Embryonic facial prominence (tissue), 1 donor: ENCODE measurements around the gene SLC38A8.

Source experiments
- DNase-seq: peaks from one replicate; pipeline ENCODE4 v3.0.0-alpha.2; 2016; ENCODE audit errors: extremely low spot score

SLC38A8 gene

DNA sequence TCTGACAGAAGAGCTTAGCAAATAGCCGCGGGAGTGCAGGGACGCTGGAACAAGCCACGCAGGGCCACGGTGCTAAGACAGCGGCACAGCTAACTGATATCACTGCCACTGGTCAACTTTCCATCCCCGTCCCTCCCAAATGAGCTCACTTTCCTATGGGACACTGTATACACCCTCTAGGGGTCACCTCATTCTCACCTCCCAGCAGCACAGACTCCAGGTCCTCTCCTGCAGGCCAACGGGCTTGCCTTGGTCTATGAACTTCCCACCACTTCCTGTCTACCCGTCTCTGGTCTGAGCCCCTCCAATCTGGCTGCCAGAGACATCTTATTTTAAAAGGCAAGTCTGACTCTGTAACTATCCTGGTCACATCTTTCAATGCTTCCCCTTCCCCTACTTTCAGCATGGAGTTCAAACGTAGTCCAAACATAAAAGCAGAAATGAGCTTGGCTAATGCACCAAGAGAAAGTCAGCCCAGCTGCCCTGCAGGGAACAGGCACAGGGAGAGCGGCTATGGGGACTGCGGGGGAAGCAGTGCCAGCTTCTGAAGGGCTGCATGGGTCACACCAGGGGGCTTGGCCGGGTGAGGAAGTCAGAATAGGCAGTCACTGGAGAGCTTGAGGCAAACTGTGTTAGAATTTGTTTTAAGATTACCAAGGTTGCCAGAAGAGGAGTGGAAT is 26.3 kb upstream of the SLC38A8 start:
- no peak for DNase-seq

DNA sequence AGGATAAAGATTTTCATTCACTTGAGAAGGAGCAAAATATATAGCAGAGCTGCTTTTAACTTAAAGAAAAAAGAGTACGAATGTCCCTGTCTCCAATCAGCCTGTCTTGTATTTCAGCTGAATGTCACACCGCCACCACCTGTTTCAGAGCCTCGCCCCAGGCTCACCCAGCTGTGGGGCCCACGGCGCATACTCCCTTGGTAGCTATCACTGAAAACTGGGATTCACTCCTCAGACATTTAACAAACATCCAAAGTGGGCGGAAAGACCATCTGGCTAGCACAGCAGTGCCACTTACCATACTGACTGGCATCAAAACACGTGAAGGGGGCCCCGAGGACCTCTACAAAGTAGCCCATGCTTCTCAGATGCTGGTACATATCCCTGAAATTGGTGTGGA is 25.4 kb upstream of the SLC38A8 start:
- no peak for DNase-seq

DNA sequence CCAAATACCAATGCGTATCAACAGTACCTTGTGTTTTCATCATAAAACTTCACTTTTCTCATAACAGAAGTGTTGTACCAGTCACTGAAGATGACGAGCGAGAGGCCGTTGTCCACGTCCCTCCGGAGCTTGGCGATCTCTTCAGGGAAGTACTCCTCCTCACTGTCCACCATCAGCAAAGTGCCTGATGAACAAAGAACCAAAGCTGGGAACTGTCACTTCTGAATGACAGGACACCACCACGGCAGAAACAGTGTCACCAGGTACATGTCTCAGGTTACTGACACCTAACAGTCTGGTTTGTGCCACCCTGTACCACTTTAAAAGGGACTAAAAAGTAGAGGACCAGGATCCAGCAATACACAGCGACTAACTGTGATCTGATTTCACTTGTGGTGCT is 25.0 kb upstream of the SLC38A8 start:
- DNase-seq = no peak

DNA sequence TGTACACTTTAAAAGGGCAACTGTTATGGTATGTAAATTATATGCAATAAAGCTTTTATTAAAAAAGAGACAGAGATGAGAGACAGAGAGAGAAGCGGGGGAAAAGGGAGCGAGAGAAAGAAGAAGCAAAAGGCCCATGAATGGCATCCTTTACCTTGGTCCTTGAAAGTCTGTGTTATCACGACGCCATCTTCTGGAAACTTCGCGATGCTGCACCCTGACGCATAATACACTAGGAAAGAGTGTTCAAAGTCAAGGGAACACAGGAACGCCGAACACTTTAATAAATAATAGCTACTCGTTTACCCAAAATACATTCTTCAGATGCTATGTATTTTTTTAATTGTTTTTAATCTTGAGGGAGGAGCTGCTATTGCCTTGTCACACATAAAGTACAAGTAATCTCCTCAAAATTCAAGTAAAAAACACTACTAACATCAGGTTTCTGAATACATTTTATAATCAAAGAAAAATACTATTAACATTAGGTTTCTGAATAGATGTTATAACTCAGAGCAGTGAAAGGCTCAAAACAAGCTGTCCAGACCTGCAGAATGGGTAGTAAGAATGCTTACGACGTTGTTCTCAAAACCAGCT is 23.0 kb upstream of the SLC38A8 start:
- no peak for DNase-seq

DNA sequence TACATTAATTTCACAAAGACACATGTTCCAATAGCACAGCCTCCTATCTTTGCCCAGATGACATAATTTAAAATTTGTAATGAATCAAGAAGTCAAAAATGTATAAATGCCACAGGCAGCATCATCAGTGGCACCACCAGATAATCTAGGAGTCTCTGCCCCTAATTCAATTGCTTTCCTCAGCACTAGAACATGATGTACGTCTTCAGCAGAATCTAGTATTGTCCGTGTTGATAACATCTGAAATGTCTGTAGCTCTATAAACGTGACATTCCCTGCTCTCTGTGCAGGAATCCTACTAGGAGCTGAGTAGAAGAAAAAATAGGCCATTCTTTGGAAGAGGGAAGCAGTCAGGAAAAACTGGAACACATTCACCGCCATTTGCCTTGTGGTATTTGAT is 21.4 kb upstream of the SLC38A8 start:
- DNase-seq = no peak

DNA sequence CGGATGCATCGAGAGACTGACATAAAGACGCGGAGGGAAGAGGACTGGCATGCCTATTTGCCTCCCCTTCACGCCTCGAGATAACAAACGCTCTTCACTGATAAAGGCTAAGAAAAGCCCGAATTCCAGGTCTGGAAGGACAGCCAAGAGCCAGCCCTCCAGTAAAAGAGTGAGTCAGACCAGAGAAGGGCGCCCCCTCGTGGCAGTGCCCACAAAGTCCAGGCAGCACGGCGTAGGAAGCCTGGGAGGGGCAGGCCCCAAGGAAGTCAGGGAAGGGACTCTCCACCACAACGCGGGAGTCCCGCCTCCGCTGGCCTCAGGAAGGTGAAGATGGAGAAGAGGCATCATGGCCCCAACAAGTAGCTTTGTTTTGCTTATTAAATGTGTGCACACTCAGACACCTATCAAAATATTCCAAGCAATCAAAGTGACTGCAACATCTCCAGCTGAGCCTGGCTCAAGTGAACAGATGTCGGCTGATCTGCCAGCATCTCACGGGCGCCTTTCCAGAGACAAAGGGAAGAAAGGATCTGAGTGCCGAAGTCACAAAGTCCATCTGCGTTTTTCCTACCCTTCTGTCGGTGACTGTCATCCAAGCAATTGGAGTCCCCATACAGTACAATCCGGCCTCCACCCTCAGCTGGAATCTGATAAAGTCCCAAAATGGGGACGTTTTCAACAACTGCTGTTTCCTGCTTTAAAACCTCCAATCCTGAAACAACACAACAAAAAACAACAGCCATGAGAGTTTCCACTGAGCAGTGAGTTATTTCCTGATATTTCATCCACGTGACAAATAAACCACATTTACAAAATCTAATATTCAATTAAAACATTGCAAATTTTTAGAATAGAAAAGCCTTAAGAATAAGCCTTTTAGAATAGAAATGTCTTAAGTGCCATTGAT is 20.4 kb upstream of the SLC38A8 start:
- DNase-seq = no peak

DNA sequence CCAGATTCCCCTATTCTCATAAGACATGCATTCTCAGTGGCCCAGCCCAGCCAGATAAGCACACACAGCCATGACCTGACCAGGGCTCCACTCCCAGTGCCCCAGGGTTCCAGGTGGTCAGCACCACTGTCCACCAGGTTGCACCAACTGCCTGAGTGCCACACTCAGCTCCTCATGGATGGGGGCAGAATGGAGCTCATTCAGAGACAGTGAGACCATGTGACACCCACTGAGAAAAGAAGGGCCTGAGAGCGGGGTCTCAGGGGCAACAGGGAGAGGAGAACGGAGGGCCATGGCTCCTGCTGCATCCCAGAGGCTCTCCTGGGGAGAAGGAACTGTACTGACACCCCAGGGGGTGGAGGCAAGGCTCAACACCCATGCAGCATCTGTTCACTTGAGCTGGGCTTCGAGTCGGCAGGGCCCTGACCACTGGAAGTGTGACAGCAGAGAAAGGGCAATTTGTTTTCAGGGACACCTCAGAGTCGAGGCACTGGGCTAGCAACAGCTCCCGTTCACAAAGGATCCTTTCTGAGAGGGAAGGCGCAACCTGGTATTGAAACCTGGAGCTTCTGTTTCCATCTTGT is 18.7 kb upstream of the SLC38A8 start:
- DNase-seq = no peak

DNA sequence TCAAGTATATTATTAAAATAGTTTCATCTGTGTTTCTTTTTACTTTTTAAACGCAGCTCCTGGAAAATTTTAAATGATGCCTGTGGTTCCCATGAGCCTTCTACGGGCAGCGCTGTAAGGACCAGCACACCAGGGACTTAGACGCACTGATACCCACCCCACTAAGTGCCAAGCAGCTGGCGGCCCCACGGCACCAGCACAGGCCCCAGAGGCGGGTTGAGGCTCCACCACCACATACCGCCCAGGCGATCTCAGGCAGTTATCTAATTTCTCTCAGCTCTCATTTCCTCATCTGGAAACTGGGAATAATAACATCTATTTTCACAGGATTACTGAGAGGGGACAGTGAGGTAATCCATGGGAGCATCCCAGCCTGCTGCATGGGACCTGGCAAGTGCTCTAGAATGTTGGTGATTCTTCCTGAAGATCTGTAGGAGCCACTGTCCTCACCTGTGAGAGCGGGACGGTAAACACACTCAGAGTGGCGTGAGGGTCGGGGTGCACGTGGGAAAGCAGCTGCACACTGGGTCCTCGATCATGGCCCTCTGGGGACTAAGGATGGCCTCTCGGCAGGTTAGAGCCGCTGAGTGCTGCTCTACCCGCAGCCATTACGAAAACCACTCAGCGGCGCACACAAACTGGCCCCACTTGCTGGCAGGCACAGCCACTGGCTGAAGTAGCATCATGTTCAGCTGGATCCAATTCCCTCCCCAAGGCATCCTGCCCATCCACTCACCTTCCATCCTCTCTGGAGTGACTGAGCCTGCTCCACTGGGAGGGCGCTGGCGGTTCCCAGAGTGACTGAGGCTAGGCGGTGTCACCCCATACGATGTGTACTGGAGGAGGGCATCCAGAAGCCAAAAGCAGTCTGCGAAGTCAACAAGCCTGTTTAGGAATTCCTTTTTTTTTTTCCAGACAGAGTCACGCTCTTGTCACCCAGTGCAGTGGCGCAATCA is 17.6 kb upstream of the SLC38A8 start:
- no peak for DNase-seq

DNA sequence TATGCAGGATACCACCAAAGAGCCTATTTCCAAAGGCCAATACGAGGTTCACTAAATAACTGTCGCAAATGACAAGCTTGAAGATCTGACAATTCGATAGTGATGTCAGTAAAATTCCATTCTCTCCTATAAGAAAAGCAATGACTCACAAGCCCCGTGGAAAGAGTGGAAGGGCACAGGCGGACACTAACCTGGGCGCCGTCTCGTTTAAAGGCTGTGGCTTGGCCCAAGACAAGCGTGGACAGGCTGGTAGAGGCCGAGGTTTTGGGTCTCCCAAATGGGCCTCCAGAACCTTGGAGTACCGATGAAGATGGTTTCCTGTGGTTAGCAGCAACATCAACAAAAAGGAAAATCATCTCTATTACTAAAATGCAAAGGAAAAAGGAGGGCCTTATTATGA is 16.5 kb upstream of the SLC38A8 start:
- no peak for DNase-seq

DNA sequence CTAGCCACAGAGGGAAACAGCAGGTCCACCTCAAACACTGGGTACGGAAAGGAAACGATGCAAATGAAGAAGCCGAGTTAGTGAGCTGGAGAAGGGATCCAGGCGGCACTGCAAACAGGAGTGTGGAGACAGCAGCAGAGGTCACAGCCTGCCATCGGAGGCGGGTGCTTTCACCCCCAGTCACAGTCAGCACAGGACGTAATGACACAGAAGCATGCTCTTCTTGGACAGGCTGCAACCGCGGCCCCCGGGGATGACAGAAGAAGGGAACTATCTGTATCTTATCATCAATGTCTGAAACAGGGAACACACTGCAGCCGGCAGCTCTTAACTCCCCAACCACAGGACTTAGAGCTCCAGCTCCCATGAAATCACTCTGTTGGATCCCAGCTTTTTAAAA is 16.1 kb upstream of the SLC38A8 start:
- no peak for DNase-seq

DNA sequence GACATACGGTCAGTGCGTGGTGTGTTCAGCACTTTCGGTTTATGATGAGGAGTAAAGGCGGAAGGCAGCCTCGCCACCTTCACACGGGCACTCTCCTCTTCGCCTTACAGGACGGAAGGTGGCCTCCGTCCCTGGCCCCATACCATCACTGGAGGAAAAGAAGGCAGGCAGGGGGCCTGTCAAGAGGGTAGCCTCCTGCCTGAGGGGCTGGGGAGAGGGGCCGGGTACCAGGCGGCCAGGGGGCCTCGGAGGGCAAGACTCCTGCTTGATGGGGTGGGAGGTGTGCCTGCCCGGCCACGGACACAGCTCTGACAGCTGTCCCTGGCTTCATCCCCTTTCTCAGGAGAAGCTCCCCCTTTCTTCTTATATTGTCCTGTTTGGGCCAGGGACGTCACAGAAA is 15.6 kb upstream of the SLC38A8 start:
- DNase-seq = no peak

DNA sequence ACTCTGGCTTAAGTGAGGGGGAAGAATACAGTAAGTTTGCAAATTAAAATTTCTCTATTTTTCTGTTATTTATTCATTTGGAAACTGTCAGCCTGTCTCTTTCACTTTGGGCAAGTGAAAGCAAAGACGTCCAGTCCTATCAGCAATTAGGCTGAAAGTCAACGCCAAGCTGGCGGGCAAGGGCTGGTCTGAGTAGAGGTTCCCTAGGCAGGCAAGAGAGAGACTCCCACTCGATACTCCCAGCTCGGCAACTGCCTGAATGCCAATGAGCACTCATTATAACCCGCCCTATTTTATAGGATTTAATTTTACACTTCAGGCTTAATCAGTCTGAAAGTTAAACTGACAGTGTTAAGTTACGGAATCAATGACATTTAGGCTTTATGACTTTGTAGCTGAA is 14.3 kb upstream of the SLC38A8 start:
- DNase-seq = no peak

DNA sequence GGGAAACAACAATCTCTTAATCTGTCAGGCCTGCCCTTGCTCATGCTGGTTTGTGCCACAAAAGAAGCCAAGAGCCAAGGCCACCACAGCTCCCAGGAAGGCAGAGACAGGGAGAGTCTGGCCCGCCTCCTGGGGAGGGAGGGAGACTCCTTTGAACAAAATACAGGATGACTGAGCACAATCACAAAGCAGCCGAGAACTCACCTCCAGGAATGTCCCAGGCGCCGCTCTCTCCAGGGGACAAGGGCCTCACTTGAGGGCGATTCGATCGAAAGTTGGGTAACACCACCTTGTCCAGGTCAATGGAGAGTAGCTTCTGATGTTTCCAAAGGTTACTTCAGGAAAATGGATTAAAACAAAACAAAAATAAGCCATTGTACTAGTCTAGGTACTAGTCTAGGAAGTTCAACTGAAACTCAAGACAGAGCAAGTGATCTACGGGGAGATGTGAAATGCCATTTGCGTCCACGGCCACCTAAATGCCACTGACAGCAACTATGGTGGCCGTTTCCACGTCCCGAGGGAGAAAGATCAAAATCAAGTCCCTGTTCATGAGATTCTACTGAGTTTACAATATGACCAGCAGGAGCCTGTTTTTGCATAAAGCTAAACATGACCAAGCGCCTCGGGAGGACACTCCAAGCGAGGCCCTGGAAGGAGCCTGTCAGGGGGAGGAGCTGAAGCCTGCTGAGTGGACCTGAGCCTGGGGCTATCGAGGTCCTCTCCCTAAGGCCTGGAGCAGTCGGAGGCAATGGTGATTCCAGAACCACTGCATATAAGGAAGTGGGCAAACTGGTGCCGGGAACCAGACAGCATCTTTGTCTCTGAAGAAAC is 13.4 kb upstream of the SLC38A8 start:
- DNase-seq = no peak

DNA sequence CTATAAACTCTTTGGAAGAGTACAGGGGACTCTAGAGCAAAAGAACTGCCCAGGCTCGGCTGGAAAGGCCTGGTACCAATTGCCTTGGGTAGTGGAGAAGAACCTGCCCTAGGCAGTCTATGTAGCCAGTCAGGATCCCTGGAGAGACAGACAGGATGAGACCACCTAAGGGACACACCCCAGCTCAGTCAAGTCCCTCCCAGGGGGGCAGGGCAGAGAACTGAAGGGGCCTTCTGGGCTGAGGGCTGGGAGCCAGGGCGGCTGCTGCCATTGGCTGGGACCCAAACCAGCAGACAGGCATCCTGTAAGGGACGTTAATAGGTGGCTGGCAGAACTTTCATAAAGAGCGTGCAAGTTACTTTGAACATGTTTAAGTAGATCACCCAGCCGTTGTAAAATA is 12.8 kb upstream of the SLC38A8 start:
- DNase-seq = no peak

DNA sequence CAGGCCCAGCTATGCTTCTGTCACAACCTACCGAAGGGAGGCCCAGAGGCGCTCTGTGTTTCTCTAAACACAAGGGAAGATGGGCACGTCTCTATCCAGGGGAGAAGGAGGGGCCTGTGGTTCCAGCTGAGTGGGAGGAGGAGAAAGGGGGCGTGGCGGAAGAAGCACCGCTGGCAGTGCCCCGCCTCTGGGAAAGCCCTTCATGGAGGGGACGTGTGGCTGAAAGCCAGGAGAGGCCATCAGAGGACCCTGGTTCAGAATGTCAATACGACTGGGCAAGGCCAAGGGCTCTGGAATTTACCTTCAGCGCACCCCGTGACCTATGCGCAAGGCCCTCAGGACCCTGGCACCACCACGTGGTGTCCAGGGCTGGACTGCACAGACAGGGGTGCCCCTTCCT is 12.3 kb upstream of the SLC38A8 start:
- no peak for DNase-seq

DNA sequence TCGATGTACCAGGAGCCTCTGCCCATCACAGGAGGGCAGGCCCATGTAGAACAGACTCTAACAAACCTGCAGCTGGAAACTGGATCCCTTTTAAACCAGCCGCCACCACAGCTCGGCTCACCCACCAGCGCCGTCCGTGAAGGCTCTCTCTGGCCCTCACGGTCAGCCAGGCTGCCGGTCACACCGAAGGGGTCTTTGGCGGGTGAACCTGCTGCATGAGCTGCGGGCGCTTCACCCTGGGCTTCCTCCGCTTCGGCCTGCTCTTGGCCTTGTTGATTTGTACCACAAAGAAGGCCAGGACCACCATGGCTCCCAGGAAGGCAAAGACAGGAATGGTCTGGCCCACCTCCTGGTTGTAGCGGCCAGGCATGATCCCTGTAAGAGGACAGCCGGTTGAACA is 11.7 kb upstream of the SLC38A8 start:
- DNase-seq = no peak

DNA sequence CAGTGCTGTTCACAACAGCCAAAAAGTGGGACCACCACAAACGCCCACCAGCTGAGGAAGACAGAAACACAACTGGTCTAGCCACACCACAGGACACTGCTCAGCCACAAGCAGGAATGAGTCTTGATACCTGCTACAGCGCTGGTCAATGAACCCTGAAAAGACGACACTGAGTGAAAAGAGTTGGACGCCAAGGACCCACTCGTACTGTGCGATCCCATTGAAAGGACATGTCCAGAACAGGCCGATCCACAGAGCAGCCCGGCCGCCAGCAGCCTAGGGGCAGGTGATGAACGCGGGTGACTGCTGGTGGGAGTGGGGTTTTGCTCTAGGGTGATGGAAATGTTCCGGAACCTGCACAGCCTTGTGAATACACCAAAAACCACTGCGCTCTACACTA is 10.6 kb upstream of the SLC38A8 start:
- DNase-seq = no peak

DNA sequence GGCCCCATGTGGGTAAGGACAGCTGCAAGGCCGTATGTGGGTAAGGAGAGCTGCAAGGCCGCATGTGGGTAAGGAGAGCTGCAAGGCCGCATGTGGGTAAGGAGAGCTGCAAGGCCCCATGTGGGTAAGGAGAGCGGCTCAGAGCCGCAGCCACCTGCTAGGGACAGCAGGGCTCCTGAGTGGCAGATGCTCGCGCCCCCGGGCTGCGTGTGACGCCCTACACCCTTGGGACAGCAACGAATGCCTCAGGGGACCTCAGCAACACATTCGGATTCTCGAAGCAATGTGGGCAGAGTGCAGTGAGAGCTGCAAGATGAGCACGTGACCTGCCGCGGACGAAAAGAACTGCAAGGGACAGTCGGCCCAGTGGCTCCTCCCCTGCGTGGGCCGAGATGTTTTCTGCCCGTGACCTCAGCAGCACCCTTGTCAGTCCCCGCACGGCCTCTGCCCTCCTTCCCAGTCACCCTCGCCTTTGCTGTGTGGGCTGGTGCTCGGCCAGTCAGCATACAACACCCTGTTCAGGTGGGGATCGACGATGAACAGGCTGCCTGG is 9.6 kb upstream of the SLC38A8 start:
- DNase-seq = no peak

DNA sequence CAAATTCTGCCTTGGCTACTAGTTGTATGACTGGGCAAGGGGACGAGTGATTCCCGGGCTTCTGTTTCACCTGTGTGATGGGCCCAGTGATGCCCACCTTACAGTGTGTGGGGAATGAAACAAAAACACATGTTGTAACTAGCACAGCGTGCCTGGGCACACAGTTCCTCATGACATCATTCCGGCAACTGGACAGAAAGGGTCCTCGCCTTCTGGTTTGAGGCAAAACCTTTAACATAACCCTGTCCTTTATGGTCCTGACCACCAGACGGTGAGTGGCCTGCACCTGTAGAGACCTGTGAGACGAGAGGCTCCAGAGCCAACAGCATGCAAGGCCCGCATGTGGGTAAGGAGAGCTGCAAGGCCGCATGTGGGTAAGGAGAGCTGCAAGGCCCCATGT is 7.7 kb upstream of the SLC38A8 start:
- DNase-seq = no peak

DNA sequence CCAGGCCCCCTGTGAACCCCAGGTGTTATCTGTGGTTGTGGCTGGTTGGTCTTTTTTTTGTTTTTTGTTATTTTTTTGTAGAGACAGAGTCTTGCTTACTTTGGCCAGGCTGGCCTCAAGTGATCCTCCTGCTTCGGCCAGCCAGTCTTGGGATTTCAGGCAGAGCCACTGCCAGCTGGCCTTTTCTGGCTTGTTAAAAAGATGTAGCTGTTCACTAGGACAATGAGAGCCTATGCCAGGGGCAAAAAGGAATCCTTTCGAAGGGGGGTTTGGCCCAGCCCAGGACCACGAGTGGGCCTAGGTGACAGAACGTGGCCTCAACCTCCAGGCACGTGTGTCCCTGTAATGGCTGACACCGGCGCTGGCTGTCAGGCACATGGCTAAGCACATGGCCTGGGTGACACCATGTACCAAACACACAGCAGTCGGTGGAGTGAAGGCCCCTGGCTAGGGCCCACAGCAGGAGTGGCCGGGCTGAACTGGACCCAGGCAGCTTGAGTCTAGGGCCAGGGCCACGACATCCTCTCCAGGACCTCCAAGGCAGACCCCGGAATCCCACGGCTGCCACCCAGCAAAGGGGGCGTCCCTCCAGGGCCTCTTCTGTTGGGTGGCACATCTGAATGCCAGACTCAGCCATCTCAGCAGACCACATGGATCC is 6.9 kb upstream of the SLC38A8 start:
- no peak for DNase-seq
